PC-3 (cell line): ENCODE data around the gene CFAP46. TPM values are rescaled to one million over a fixed set of nuclear protein-coding genes. Genes with fewer than 3 reads are reported as not detected.

Experiments used
- ATAC-seq: fragments of 200-7000 bp; cut with Tn5 transposase; 2 replicates; pipeline ENCODE4 v1.9.1; 2020; ENCODE audit warnings: mild to moderate bottlenecking, moderate library complexity
- BruUV-seq: library from RNA; stranded (reverse); fragments of 400-500 nt; replicated peaks from 2 replicates; lab custom pipeline; 2021; lab: Mats Ljungman, UMichigan
- CTCF ChIA-PET: fragments of 300-600 bp; sonication (Branson Sonifier 250); formaldehyde crosslinking; loops from one replicate; lab custom pipeline; 2022; ENCODE audit warnings: antibody characterized with exemption; lab: Charles Lee
- POLR2A ChIA-PET: fragments of 300-600 bp; sonication (Branson Sonifier 250); formaldehyde crosslinking; loops from one replicate; lab custom pipeline; 2022; ENCODE audit warnings: antibody characterized with exemption; ENCODE audit not compliant: unreplicated experiment; lab: Charles Lee
- DNase-seq: peaks from one replicate; pipeline ENCODE4 v3.0.0-alpha.2; 2015
- H2AFZ ChIP-seq: fragments of 300-600 bp; sonication (generic); 2 replicates; pipeline ENCODE4 v1.6.0; 2016; ENCODE audit warnings: antibody characterized with exemption, low read length
- H3F3A ChIP-seq: fragments of 300-600 bp; sonication (generic); one replicate; pipeline ENCODE4 v1.6.0; 2017; ENCODE audit warnings: antibody characterized with exemption, low read length, control low read depth, mild to moderate bottlenecking; ENCODE audit not compliant: unreplicated experiment
- H3K27ac ChIP-seq: fragments of 300-600 bp; sonication (generic); 2 replicates; pipeline ENCODE4 v1.5.1; 2016; ENCODE audit warnings: mild to moderate bottlenecking, low read length
- H3K27me3 ChIP-seq: fragments of 300-600 bp; sonication (generic); 2 replicates; pipeline ENCODE4 v1.6.1; 2016; ENCODE audit warnings: low read length, mixed read lengths
- H3K36me3 ChIP-seq: fragments of 300-600 bp; sonication (generic); 2 replicates; pipeline ENCODE4 v1.6.1; 2016; ENCODE audit warnings: low read depth, mixed run types, low read length, mixed read lengths
- H3K4me1 ChIP-seq: fragments of 300-600 bp; sonication (generic); 2 replicates; pipeline ENCODE4 v1.5.1; 2016; ENCODE audit warnings: low read length; ENCODE audit not compliant: insufficient read depth
- H3K4me2 ChIP-seq: fragments of 300-600 bp; sonication (generic); 2 replicates; pipeline ENCODE4 v1.6.0; 2016; ENCODE audit warnings: low read length
- H3K4me3 ChIP-seq: fragments of 300-600 bp; sonication (generic); 2 replicates; pipeline ENCODE4 v1.5.1; 2016; ENCODE audit warnings: mild to moderate bottlenecking, low read length, mixed read lengths
- H3K79me2 ChIP-seq: fragments of 300-600 bp; sonication (generic); 2 replicates; pipeline ENCODE4 v1.6.1; 2017; ENCODE audit warnings: low read length, mixed read lengths
- H3K9ac ChIP-seq: fragments of 300-600 bp; sonication (generic); 2 replicates; pipeline ENCODE4 v1.6.0; 2016; ENCODE audit warnings: mild to moderate bottlenecking, low read length
- H3K9me2 ChIP-seq: fragments of 300-600 bp; sonication (generic); replicated peaks from 2 replicates; pipeline ENCODE4 v1.6.1; 2016; ENCODE audit warnings: mixed run types, low read length, mixed read lengths
- H3K9me3 ChIP-seq: fragments of 300-600 bp; sonication (generic); 2 replicates; pipeline ENCODE4 v1.6.1; 2016; ENCODE audit warnings: low read length, mixed read lengths
- H4K20me1 ChIP-seq: fragments of 300-600 bp; sonication (generic); 2 replicates; pipeline ENCODE4 v1.6.1; 2016; ENCODE audit warnings: low read length, mixed read lengths
- EZH2 ChIP-seq: fragments of 300-600 bp; sonication (generic); IDR thresholded peaks from one replicate; pipeline ENCODE4 v1.6.1; 2017; ENCODE audit warnings: antibody characterized with exemption, mild to moderate bottlenecking, low read length; ENCODE audit not compliant: unreplicated experiment
- EZH2phosphoT487 ChIP-seq: fragments of 300-600 bp; sonication (generic); IDR thresholded peaks from 2 replicates; pipeline ENCODE4 v1.6.1; 2018; ENCODE audit warnings: mild to moderate bottlenecking, antibody characterized with exemption, low read length, borderline replicate concordance
- intact Hi-C: fragments of 100-400 bp; cut with micrococcal nuclease; formaldehyde crosslinking; loops from 2 replicates; pipeline ENCODE4 v1.9.0; 2023
- total RNA-seq: library from RNA; depleted of rRNA; stranded (reverse); fragments of >200 nt; gene quantifications from 2 replicates; pipeline ENCODE4 v1.2.3, GENCODE V29; 2014
- TF ChIP-seq, protein P1 (sequence below): fragments of 300-600 bp; sonication (generic); conservative IDR thresholded peaks from 2 replicates; pipeline ENCODE4 v1.5.1; 2017; ENCODE audit warnings: antibody characterized with exemption, low read depth, mild to moderate bottlenecking, low read length

CFAP46 gene
- total RNA-seq, 1 experiment from 2014 or later = 0.04 TPM

DNA sequence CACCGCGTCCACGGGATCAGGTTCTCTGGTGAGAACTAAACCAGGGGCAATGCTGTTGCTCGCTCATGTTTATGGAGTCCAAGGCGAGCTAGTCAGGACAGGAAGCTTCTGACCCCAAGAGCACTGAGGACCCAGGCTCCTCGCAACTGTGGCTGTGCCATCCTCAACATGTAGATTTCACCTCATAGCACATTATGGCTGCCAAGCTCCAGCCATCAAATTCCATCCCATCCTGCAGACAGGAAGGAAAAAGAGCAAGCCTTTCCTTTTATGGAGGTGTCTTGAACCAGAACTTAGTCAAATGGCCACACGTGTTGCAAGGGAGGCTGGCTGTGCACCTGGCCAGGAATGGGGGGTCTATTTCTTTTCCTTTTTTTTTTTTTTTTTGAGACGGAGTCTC lies 140.3 kb downstream of the CFAP46 start:
- no TSS peak for BruUV-seq
- TF ChIP-seq EZH2phosphoT487 (no peak), EZH2 (no peak)
- TF ChIP-seq, protein P1, sequence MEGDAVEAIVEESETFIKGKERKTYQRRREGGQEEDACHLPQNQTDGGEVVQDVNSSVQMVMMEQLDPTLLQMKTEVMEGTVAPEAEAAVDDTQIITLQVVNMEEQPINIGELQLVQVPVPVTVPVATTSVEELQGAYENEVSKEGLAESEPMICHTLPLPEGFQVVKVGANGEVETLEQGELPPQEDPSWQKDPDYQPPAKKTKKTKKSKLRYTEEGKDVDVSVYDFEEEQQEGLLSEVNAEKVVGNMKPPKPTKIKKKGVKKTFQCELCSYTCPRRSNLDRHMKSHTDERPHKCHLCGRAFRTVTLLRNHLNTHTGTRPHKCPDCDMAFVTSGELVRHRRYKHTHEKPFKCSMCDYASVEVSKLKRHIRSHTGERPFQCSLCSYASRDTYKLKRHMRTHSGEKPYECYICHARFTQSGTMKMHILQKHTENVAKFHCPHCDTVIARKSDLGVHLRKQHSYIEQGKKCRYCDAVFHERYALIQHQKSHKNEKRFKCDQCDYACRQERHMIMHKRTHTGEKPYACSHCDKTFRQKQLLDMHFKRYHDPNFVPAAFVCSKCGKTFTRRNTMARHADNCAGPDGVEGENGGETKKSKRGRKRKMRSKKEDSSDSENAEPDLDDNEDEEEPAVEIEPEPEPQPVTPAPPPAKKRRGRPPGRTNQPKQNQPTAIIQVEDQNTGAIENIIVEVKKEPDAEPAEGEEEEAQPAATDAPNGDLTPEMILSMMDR = no peak
- Histone ChIP-seq H3K4me2 (no peak overlapping the region), H4K20me1 (no peaks in the 10 kb centered on the region), H3F3A (no peaks in the 10 kb centered on the region), H3K9ac (no peak overlapping the region), H3K79me2 (no peaks in the 10 kb centered on the region), H3K4me3 (no peak overlapping the region), H3K27ac (no peak overlapping the region), H3K4me1 (no peaks in the 10 kb centered on the region), H3K9me2 (no peaks in the 10 kb centered on the region), H3K9me3 (no peaks in the 10 kb centered on the region), H3K36me3 (no peaks in the 10 kb centered on the region), H2AFZ (no peak overlapping the region), H3K27me3 (no peaks in the 10 kb centered on the region)
- POLR2A ChIA-PET = no interaction called here
- ATAC-seq (no peak), DNase-seq (no peak)
- CTCF ChIA-PET = no interaction called here
- intact Hi-C loops = no loop called here

DNA sequence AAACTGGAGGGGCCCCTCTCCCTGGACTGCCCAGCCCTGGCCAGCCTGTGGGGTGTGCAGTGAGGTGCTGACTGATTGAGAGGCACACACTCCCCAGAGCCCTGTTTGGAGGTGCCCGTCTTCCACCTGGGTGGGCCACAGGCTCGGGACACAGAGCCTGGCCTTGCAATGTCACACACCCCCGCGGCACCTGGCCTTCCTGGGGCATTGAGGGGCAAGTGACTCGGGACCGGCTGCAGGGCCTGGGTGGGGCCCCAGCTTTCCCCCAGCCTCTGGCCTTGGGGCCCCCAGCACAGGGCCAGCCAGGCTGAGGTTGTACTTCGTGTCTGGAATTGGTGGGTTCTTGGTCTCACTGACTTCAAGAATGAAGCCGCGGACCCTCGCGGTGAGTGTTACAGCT lies 142.5 kb downstream of the CFAP46 start:
- Histone ChIP-seq H3K36me3 (no peaks in the 10 kb centered on the region), H3F3A (no peaks in the 10 kb centered on the region), H2AFZ (no peak overlapping the region), H3K4me3 (no peak overlapping the region), H3K27ac (no peak overlapping the region), H3K27me3 (no peaks in the 10 kb centered on the region), H3K79me2 (no peaks in the 10 kb centered on the region), H3K9me3 (no peaks in the 10 kb centered on the region), H4K20me1 (no peaks in the 10 kb centered on the region), H3K9ac (no peak overlapping the region), H3K4me1 (no peaks in the 10 kb centered on the region), H3K9me2 (no peaks in the 10 kb centered on the region), H3K4me2 (no peak overlapping the region)
- ChIA-PET CTCF (no interaction called here), POLR2A (no interaction called here)
- BruUV-seq = no TSS peak
- ATAC-seq = no peak
- TF ChIP-seq EZH2 = no peak
- intact Hi-C loops = no loop called here
- DNase-seq = no peak

DNA sequence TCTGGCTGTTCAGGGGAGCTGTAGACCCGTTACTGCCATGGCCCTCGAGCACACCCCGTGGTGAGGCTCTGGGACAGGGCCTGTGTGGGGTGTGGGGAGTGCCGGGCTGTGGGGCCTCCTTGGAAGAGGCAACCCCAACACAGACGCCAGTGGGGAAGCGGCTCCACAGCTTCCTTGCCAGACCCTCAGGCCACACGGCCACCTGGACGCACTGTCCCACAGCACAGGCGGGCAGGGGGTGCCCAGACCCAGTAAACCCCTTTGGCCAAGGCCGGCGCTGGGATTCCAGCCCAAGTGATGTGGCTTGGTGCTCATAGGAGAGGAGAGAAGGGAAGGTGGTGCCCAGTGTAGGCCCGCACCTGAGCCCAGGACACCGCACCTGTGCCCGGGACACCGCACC lies 143.5 kb downstream of the CFAP46 start:
- TF ChIP-seq EZH2 = no peak
- TF ChIP-seq, protein P1 = no peak
- no peak for TF ChIP-seq EZH2phosphoT487
- no peak overlapping the region for H3K4me3 ChIP-seq
- no TSS peak for BruUV-seq
- intact Hi-C loops = no loop called here
- H3K4me2 ChIP-seq = no peak overlapping the region
- no peaks in the 10 kb centered on the region for H3K9me3 ChIP-seq
- ChIA-PET POLR2A (no interaction called here), CTCF (no interaction called here)
- H3K27me3 ChIP-seq = no peaks in the 10 kb centered on the region
- H3K9ac ChIP-seq = no peak overlapping the region
- no peaks in the 10 kb centered on the region for H3K4me1 ChIP-seq
- DNase-seq (no peak), ATAC-seq (no peak)
- no peak overlapping the region for H3K27ac ChIP-seq
- H3K9me2 ChIP-seq = no peaks in the 10 kb centered on the region
- H4K20me1 ChIP-seq = no peaks in the 10 kb centered on the region
- H3K36me3 ChIP-seq = no peaks in the 10 kb centered on the region
- H2AFZ ChIP-seq = no peak overlapping the region
- H3K79me2 ChIP-seq = no peaks in the 10 kb centered on the region
- no peaks in the 10 kb centered on the region for H3F3A ChIP-seq
